SJCRH30 (cell line): Measurements from ENCODE around the gene DOC2A. TPM values are rescaled to one million over a fixed set of nuclear protein-coding genes. Genes with fewer than 3 reads are reported as not detected.
"Not testable (repeated sequence)": the region's sequence is repeated elsewhere in the genome, so short reads cannot be mapped to it uniquely, and the experiment has no call there.

ENCODE experiments used
- DNase-seq, 2 experiments: peaks; one replicate each; pipeline ENCODE4 v3.0.0-alpha.2; 2015 to 2020
- H3K27ac ChIP-seq: fragments of 250-450 bp; sonication (Bioruptor Pico); 2 replicates; pipeline ENCODE4 v1.5.1; 2020; ENCODE audit warnings: mild to moderate bottlenecking, moderate library complexity
- H3K27me3 ChIP-seq: fragments of 250-450 bp; sonication (Bioruptor Pico); 2 replicates; pipeline ENCODE4 v1.5.1; 2020; ENCODE audit warnings: mild to moderate bottlenecking, moderate library complexity
- H3K36me3 ChIP-seq: fragments of 250-450 bp; sonication (Bioruptor Pico); 2 replicates; pipeline ENCODE4 v1.5.1; 2020; ENCODE audit warnings: mild to moderate bottlenecking, moderate library complexity
- H3K4me1 ChIP-seq: fragments of 250-450 bp; sonication (Bioruptor Pico); 2 replicates; pipeline ENCODE4 v1.5.1; 2020; ENCODE audit warnings: mild to moderate bottlenecking, moderate library complexity
- H3K4me3 ChIP-seq: fragments of 250-450 bp; sonication (Bioruptor Pico); 2 replicates; pipeline ENCODE4 v1.5.1; 2020; ENCODE audit warnings: mild to moderate bottlenecking, moderate library complexity
- H3K9me3 ChIP-seq: fragments of 250-450 bp; sonication (Bioruptor Pico); replicated peaks from 2 replicates; pipeline ENCODE4 v1.5.1; 2020; ENCODE audit warnings: mild to moderate bottlenecking, moderate library complexity
- total RNA-seq: library from RNA; depleted of rRNA; stranded (reverse); fragments of >200 nt; shearing (Covaris generic); gene quantifications from 2 replicates; pipeline ENCODE4 v1.2.3, GENCODE V29; 2014

The DOC2A gene
- total RNA-seq, 1 experiment from 2014 or later = not detected

- Histone ChIP-seq H3K9me3 (no peaks in the 10 kb centered on the region), H3K36me3 (no peaks in the 10 kb centered on the region), H3K4me3 (no peak overlapping the region), H3K4me1 (no peaks in the 10 kb centered on the region), H3K27me3 (no peaks in the 10 kb centered on the region), H3K27ac (no peak overlapping the region)
- no peak for DNase-seq
These were observed 6.4 kb upstream of the DOC2A start for GRCh38 chr16:30017277-30017656.

- no peak overlapping the region for H3K4me3 ChIP-seq
- DNase-seq = no peak
- no peak overlapping the region for H3K27ac ChIP-seq
- H3K9me3 ChIP-seq = no peaks in the 10 kb centered on the region
- no peaks in the 10 kb centered on the region for H3K36me3 ChIP-seq
- H3K4me1 ChIP-seq = no peaks in the 10 kb centered on the region
- no peaks in the 10 kb centered on the region for H3K27me3 ChIP-seq
These were observed 5.9 kb upstream of the DOC2A start for GRCh38 chr16:30016555-30017276.

GRCh38 chr16:30015450-30015849 is 4.6 kb upstream of the DOC2A start:
- not testable (repeated sequence) for H3K27ac ChIP-seq, H3K36me3 ChIP-seq, H3K27me3 ChIP-seq, H3K4me1 ChIP-seq, DNase-seq, H3K4me3 ChIP-seq, H3K9me3 ChIP-seq

- H3K4me1 ChIP-seq, H3K27ac ChIP-seq, H3K4me3 ChIP-seq, H3K9me3 ChIP-seq, DNase-seq, H3K36me3 ChIP-seq: not testable (repeated sequence)
- peaks cover 11% of the 10 kb centered on the region; the same call in 1 of the 2 replicates for H3K27me3 ChIP-seq
These were observed 1.8 kb upstream of the DOC2A start for GRCh38 chr16:30012598-30012997.

- Histone ChIP-seq H3K27ac (no peak overlapping the region), H3K9me3 (no peaks in the 10 kb centered on the region), H3K4me1 (no peaks in the 10 kb centered on the region), H3K4me3 (no peak overlapping the region), H3K36me3 (no peaks in the 10 kb centered on the region), H3K27me3 (peaks cover 11% of the 10 kb centered on the region; the same call in 1 of the 2 replicates)
- DNase-seq = no peak
These were observed 1.1 kb upstream of the DOC2A start for GRCh38 chr16:30011714-30012504.

GRCh38 chr16:30009990-30010843 is 610 bp downstream of the DOC2A start:
- DNase-seq = no peak
- Histone ChIP-seq H3K27ac (no peak overlapping the region), H3K36me3 (no peaks in the 10 kb centered on the region), H3K4me3 (no peak overlapping the region), H3K9me3 (no peaks in the 10 kb centered on the region), H3K27me3 (peaks cover 11% of the 10 kb centered on the region; the same call in 1 of the 2 replicates), H3K4me1 (no peaks in the 10 kb centered on the region)

GRCh38 chr16:30009085-30009862 is 1.6 kb downstream of the DOC2A start:
- peaks cover 11% of the 10 kb centered on the region; the same call in 1 of the 2 replicates for H3K27me3 ChIP-seq
- DNase-seq = no peak
- no peaks in the 10 kb centered on the region for H3K36me3 ChIP-seq

GRCh38 chr16:30007378-30007895 is 3.4 kb downstream of the DOC2A start:
- Histone ChIP-seq H3K4me1 (no peaks in the 10 kb centered on the region), H3K4me3 (no peak overlapping the region), H3K36me3 (no peaks in the 10 kb centered on the region), H3K9me3 (no peaks in the 10 kb centered on the region), H3K27me3 (peaks cover 11% of the 10 kb centered on the region; the same call in 1 of the 2 replicates), H3K27ac (no peak overlapping the region)
- DNase-seq = no peak

More at GRCh38 chr16:30009085-30009862, 1.6 kb downstream of the DOC2A start:
- no peak overlapping the region for H3K27ac ChIP-seq
- H3K4me1 ChIP-seq = no peaks in the 10 kb centered on the region
- H3K9me3 ChIP-seq = no peaks in the 10 kb centered on the region
- no peak overlapping the region for H3K4me3 ChIP-seq

- H3K4me3 ChIP-seq = no peak overlapping the region
- no peaks in the 10 kb centered on the region for H3K36me3 ChIP-seq
- no peaks in the 10 kb centered on the region for H3K4me1 ChIP-seq
- peaks cover 11% of the 10 kb centered on the region; the same call in 1 of the 2 replicates for H3K27me3 ChIP-seq
- no peak overlapping the region for H3K27ac ChIP-seq
- DNase-seq = no peak
- H3K9me3 ChIP-seq = no peaks in the 10 kb centered on the region
These were observed 4.0 kb downstream of the DOC2A start for GRCh38 chr16:30006659-30007377.

GRCh38 chr16:30006095-30006473 is 4.7 kb downstream of the DOC2A start:
- no peak for DNase-seq
- Histone ChIP-seq H3K4me3 (no peak overlapping the region), H3K36me3 (no peaks in the 10 kb centered on the region), H3K9me3 (no peaks in the 10 kb centered on the region), H3K4me1 (no peaks in the 10 kb centered on the region), H3K27ac (no peak overlapping the region), H3K27me3 (peaks cover 11% of the 10 kb centered on the region; the same call in 1 of the 2 replicates)

- H3K27me3 ChIP-seq = peaks cover 11% of the 10 kb centered on the region; the same call in 1 of the 2 replicates
- DNase-seq = peak; percentile 26 to 42
- H3K4me3 ChIP-seq = no peak overlapping the region
- no peaks in the 10 kb centered on the region for H3K4me1 ChIP-seq
- H3K36me3 ChIP-seq = no peaks in the 10 kb centered on the region
- H3K27ac ChIP-seq = no peak overlapping the region
- H3K9me3 ChIP-seq = no peaks in the 10 kb centered on the region
These were observed 5.3 kb downstream of the DOC2A start for GRCh38 chr16:30005341-30006094.

- Histone ChIP-seq H3K36me3 (no peaks in the 10 kb centered on the region), H3K4me3 (no peak overlapping the region)
These were observed 6.0 kb downstream of the DOC2A start for GRCh38 chr16:30004811-30005242.

GRCh38 chr16:30004424-30004776 is 6.4 kb downstream of the DOC2A start:
- Histone ChIP-seq H3K36me3 (no peaks in the 10 kb centered on the region), H3K4me3 (no peak overlapping the region), H3K9me3 (no peaks in the 10 kb centered on the region), H3K27ac (no peak overlapping the region), H3K4me1 (no peaks in the 10 kb centered on the region), H3K27me3 (peaks cover 5% of the 10 kb centered on the region; the same call in 1 of the 2 replicates)
- no peak for DNase-seq

More at GRCh38 chr16:30004811-30005242, 6.0 kb downstream of the DOC2A start:
- no peak for DNase-seq
- H3K9me3 ChIP-seq = no peaks in the 10 kb centered on the region
- H3K4me1 ChIP-seq = no peaks in the 10 kb centered on the region
- no peak overlapping the region for H3K27ac ChIP-seq
- peaks cover 7% of the 10 kb centered on the region; the same call in 1 of the 2 replicates for H3K27me3 ChIP-seq
